ENCODE data around the gene PRKAR2B. TPM values are rescaled to one million over a fixed set of nuclear protein-coding genes. Genes with fewer than 3 reads are reported as not detected.

The PRKAR2B gene
- 1.3 and 1.4 TPM in 2 replicates for total RNA-seq

GRCh38 chr7:107044347-107045194 lies at the start of gene PRKAR2B:
Gene PRKAR2B, plus strand, starts transcription at chr7:107044705. Its CDS starts 203 bp downstream, at chr7:107044908.

GRCh38 chr7:107168233-107169119 lies 124.0 kb downstream of the PRKAR2B start, which contains the start of gene HBP1:
Gene HBP1, plus strand, starts transcription at chr7:107169003. Its CDS starts 10,891 bp downstream, at chr7:107179894.

Other genes with a start within 250 kb of the PRKAR2B start
- 0.19 and 1.1 TPM in 2 replicates for gene PIK3CG, start 179.4 kb upstream of the PRKAR2B start, total RNA-seq
- gene HBP1, start 124.3 kb downstream of the PRKAR2B start, total RNA-seq = 64.6 and 172 TPM in 2 replicates